HG03469 (cell line): ENCODE results near the gene CHAD.

Experiments used
- ATAC-seq: cut with Tn5 transposase; IDR thresholded peaks from one replicate; pipeline ENCODE4 v1.9.1; 2021; ENCODE audit warnings: mild to moderate bottlenecking, moderate library complexity, moderate number of reproducible peaks; ENCODE audit not compliant: unreplicated experiment

Gene CHAD

DNA sequence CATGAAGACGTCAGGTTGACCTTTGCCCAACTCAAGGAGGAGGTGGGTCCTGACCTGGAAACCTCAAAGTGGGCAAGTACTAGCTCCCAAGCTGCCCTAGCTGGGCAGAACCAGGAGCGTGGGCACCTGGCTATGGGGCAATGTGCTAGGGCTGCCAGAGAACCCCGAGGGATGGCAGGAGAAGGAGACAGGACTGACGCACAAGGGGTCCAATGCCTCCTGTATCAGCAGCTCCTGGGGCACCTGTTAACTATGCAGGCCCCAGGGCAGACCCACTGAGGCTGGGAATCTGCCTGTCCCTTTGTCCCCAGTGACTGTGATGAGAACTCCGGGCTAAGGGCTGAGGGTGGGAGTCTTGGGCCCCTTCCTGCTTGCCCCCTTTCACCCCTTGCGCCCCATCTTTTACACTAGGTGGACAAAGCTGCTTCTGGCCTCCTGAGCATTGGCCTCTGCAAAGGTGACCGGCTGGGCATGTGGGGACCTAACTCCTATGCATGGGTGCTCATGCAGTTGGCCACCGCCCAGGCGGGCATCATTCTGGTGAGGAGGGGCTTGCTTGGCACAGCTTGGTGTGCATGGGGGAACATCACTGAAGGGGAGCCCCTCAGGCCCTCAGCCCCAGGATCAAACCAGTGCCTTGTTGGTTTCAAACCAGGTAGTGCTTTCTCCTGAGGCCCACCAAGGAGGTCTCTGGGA, 7.7 kb downstream of the CHAD start:
- no peak for ATAC-seq

DNA sequence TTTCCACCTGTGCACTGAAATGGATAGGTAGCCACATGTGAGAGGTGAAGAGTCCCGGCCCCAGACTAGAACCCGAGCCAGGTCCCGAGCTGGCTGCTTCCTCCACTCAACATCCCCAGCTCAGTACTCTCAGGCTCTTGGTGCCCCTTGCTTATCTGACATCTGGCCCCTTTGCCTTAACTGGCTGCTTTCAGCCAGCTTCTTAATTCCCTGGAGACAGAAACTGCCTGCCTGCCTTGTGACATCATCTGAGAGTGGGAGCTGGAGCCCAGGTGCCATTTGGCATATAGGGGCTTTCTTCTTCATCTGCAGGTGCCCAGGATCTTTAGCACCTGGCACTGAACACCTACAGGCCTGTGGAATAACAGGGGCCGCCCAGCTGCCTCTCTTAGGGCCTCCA, 8.9 kb downstream of the CHAD start:
- no peak for ATAC-seq

- ATAC-seq: no peak
These were observed 9.7 kb downstream of the CHAD start for GRCh38 chr17:50458701-50459676.

DNA sequence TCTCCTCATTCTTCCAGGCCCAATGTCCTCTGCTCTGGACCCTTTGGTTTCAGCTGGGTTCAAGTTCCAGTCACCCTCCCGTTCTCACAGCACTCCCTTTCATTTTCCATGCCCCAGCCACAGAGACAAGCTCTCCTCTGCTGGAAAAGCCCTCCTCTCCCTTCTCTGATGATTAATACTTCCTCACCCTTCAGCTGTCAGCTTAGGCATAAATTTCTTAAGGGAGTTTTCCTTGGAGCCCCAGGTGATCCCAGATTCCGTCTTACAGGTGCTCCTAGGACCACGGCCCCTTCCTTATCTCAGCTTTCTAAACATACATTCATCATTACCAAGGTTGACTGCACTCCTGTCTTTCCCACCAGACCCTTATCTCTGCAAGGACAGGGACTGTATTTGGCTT, 10.4 kb downstream of the CHAD start:
- ATAC-seq: no peak

- no peak for ATAC-seq
These were observed 11.1 kb downstream of the CHAD start for GRCh38 chr17:50457621-50458020.

DNA sequence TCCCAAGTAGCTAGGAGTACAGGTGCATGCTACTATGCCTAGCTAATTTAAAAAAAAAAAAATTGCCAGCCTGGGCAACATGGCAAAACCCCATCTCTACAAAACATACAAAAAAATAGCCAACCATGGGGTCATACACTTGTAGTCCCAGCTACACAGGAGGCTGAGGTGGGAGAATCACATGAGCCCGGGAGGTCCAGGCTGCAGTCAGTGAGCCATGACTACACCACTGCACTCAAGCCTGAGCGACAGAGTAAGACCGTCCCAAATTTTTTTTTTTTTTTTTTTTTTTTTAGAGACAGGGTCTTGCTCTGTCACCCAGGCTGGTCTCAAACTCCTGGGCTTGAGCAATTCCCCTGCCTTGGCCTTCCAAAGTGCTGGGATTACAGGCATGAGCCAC, 14.8 kb downstream of the CHAD start:
- no peak for ATAC-seq

GRCh38 chr17:50452630-50453300, 15.9 kb downstream of the CHAD start:
- no peak for ATAC-seq

DNA sequence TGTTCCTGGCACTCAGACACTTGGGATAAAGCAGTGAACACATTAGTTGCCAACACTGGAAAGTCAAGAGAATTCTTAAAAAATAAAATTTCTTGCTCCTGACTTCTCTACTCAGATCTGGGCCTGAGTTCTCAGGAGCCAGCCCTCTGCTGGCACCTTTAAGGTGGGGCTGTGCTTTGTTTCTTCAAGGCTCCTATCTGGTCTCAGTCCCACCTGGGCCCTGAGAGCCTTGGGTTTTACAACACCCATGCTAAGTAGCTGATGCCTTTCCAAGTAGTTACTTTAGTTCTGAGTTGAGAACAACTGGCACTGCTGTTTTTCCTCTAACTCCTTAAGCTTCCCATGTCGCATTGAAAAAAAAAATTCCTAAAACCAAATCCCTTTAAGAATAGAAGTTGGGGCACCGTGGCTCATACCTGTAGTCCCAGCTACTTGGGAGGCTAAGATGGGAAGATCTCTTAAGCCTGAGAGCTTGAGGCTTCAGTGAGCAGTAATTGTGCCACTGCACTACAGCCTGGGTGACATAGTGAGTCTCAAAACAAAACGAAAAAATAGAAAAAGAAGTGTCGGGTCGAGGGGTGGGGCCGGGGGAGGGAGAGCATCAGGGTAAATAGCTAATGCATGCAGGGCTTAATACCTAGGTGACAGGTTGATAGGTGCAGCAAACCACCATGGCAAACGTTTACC, 16.6 kb downstream of the CHAD start:
- no peak for ATAC-seq

GRCh38 chr17:50448643-50449042, 20.0 kb downstream of the CHAD start:
- ATAC-seq: no peak

GRCh38 chr17:50447870-50448595, 20.6 kb downstream of the CHAD start:
- ATAC-seq: no peak

DNA sequence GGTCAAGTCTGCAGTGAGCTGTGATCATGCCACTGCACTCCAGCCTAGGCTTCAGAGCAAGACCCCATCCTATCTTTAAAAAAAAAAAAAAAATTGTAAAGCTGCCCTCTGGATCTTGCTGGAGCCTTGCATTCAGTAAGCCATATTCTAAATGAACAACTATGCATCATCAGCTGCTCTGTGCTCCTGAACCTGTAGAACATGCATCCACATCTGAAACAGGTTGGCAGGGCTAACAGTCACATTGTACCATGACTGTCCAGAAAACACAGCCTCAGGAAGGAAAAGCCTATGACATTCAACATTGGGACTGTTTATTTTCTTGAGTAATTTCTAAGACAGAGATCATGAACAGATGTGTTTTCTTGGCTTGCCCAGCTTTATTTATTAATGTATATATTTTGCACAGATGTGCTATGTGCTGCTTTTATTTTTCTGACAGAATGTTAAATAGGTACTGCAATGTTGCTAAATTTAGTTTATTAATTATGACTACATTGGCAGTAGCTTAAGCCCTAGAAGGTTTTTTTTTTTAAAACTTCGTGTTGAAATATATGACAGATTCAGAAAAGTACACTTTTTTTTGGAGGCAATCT, 22.9 kb downstream of the CHAD start:
- ATAC-seq: no peak

DNA sequence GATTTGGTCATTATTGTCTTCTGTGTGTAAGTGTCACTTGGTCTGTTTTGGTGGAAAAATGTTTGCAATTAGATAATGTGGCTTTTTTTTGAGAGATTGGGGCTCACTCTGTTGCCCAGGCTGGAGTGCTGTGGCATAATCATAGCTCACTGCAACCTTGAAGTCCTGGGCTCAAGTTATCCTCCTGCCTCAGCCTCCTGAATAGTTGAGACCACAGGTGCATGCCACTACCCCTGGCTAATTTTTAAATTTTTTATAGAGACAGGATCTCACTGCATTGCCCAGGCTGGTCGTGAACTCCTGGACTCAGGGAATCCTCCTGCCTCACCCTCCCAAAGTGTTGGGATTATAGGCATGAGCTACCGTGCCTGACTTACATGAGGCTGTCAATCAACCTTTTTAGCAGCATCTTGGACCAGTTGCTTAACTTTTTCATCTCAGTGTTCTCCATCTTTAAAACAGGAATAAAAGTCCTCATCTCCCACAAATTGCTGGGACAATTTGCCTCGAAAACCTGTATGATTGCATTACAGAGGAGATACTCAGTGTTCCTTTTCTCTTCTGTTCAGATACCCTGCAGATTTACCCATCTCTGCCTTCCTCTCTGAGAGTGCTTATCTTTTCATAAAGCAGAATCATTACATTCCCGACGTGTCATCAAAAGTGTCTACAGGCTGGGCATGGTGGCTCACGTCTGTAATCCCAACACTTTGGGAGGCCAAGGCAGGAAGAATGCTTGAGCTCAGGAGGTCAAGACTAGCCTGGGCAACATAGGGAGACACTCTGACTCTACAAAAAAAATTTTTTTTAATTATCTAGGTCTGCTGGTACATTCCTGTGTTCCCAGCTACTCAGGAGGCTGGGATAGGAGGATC, 23.6 kb downstream of the CHAD start:
- no peak for ATAC-seq

DNA sequence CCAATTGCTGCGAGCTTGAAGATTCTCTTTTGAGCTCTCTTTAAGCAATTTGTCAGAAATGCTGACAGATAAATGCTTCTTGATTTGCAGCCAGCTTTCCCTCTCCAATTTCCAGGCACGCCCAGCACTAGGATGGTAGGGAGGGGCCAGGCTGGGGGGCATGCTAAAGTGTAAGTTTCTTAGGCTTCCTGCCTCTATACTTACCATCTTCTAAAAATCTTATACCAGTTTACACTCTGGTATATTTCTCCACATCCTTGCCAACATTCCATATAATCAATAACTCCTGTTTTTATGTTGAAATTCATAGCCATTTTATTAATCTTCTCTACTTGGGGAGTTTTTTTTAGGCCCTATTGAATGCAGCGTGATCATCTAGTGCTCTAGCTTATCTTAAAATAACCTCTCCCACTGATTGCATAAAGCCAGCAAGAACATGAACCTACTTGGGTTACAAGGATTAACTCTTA, 25.1 kb downstream of the CHAD start:
- ATAC-seq: no peak

GRCh38 chr17:50440838-50441829, 27.5 kb downstream of the CHAD start:
- ATAC-seq: no peak

GRCh38 chr17:50440172-50440837, 28.4 kb downstream of the CHAD start:
- no peak for ATAC-seq

GRCh38 chr17:50439008-50439407, 29.7 kb downstream of the CHAD start:
- no peak for ATAC-seq

- no peak for ATAC-seq
These were observed 31.3 kb downstream of the CHAD start for GRCh38 chr17:50437409-50437808.
